ENCODE data around the gene LAPTM5.

- TF ChIP-seq, protein P1, sequence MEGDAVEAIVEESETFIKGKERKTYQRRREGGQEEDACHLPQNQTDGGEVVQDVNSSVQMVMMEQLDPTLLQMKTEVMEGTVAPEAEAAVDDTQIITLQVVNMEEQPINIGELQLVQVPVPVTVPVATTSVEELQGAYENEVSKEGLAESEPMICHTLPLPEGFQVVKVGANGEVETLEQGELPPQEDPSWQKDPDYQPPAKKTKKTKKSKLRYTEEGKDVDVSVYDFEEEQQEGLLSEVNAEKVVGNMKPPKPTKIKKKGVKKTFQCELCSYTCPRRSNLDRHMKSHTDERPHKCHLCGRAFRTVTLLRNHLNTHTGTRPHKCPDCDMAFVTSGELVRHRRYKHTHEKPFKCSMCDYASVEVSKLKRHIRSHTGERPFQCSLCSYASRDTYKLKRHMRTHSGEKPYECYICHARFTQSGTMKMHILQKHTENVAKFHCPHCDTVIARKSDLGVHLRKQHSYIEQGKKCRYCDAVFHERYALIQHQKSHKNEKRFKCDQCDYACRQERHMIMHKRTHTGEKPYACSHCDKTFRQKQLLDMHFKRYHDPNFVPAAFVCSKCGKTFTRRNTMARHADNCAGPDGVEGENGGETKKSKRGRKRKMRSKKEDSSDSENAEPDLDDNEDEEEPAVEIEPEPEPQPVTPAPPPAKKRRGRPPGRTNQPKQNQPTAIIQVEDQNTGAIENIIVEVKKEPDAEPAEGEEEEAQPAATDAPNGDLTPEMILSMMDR (IDR thresholded peaks at IDR 0.05 in 4 of 5, conservative IDR thresholded peaks at IDR 0.05 in 1 of 5): no peak
- TF ChIP-seq POLR2A (IDR thresholded peaks at IDR 0.05): no peak
These were observed 49.1 kb upstream of the LAPTM5 start for GRCh38 chr1:30806381-30807317.

Data from gastrocnemius medialis (tissue), 4 donors.